ENCODE results near the gene RIIAD1.

- TF ChIP-seq POLR2AphosphoS5 (IDR thresholded peaks at IDR 0.05) = no peak
- no peak for TF ChIP-seq CTCF (IDR thresholded peaks at IDR 0.05)
- TF ChIP-seq POLR2A (IDR thresholded peaks at IDR 0.05; ENCODE audit: low read depth) = no peak
These were observed at the start of gene RIIAD1 for GRCh38 chr1:151720974-151721787.
